ENCODE results near the gene SELENOI.

The SELENOI gene

GRCh38 chr2:26337298-26337697 lies 8.6 kb upstream of the SELENOI start:
- Histone ChIP-seq H3K79me2 (ENCODE audit: control insufficient read depth, low read length) (no peaks in the 10 kb centered on the region), H3F3A (ENCODE audit: control insufficient read depth, insufficient read depth) (no peaks in the 10 kb centered on the region; the same call in 1 of the 2 replicates), H4K20me1 (ENCODE audit: control insufficient read depth, insufficient read depth, low read depth, low read length) (no peaks in the 10 kb centered on the region), H3K36me3 (ENCODE audit: control insufficient read depth, low read length) (no peaks in the 10 kb centered on the region), H3K9me2 (replicated peaks; ENCODE audit: control insufficient read depth, low read length) (no peaks in the 10 kb centered on the region), H3K4me1 (ENCODE audit: control insufficient read depth, low read length) (no peaks in the 10 kb centered on the region), H3K4me3 (ENCODE audit: low read length) (no peak overlapping the region), H3K9me3 (ENCODE audit: control insufficient read depth, insufficient read depth, low read length) (no peaks in the 10 kb centered on the region), H3K4me2 (ENCODE audit: low read length) (no peak overlapping the region), H3K27me3 (ENCODE audit: control insufficient read depth, low read length) (0 out of 2 replicates have a peak, but pooled peaks cover 3% of the 10 kb centered on the region), H3K27ac (ENCODE audit: low read depth, low read length) (no peak overlapping the region)
- TF ChIP-seq CTCF (IDR thresholded peaks at IDR 0.05; ENCODE audit: low read depth, low read length, poor library complexity, severe bottlenecking) = no peak
- no peak for TF ChIP-seq EZH2phosphoT487 (IDR thresholded peaks at IDR 0.05; ENCODE audit: borderline replicate concordance, low read length)

GRCh38 chr2:26340831-26341230 lies 5.1 kb upstream of the SELENOI start:
- H3K9me3 ChIP-seq (ENCODE audit: control insufficient read depth, insufficient read depth, low read length) = no peaks in the 10 kb centered on the region
- TF ChIP-seq EZH2phosphoT487 (IDR thresholded peaks at IDR 0.05; ENCODE audit: borderline replicate concordance, low read length) (no peak), CTCF (IDR thresholded peaks at IDR 0.05; ENCODE audit: low read depth, low read length, poor library complexity, severe bottlenecking) (no peak)
- no peak overlapping the region for H3K27ac ChIP-seq (ENCODE audit: low read depth, low read length)

GRCh38 chr2:26344581-26345282 lies 1.2 kb upstream of the SELENOI start:
- Histone ChIP-seq H3F3A (ENCODE audit: control insufficient read depth, insufficient read depth) (peaks cover 3% of the 10 kb centered on the region), H3K4me2 (ENCODE audit: low read length) (peak overlapping the region; percentile 64), H3K4me3 (ENCODE audit: low read length) (peak overlapping the region; percentile 97), H3K27me3 (ENCODE audit: control insufficient read depth, low read length) (no peaks in the 10 kb centered on the region), H3K79me2 (ENCODE audit: control insufficient read depth, low read length) (peaks cover 64% of the 10 kb centered on the region), H3K9me2 (replicated peaks; ENCODE audit: control insufficient read depth, low read length) (no peaks in the 10 kb centered on the region), H3K36me3 (ENCODE audit: control insufficient read depth, low read length) (peaks cover 30% of the 10 kb centered on the region), H3K27ac (ENCODE audit: low read depth, low read length) (peak overlapping the region; percentile 83), H3K9me3 (ENCODE audit: control insufficient read depth, insufficient read depth, low read length) (no peaks in the 10 kb centered on the region), H3K4me1 (ENCODE audit: control insufficient read depth, low read length) (peaks cover 31% of the 10 kb centered on the region), H4K20me1 (ENCODE audit: control insufficient read depth, insufficient read depth, low read depth, low read length) (peaks cover 8% of the 10 kb centered on the region; the same call in 1 of the 2 replicates)
- no peak for TF ChIP-seq CTCF (IDR thresholded peaks at IDR 0.05; ENCODE audit: low read depth, low read length, poor library complexity, severe bottlenecking)
- TF ChIP-seq EZH2phosphoT487 (IDR thresholded peaks at IDR 0.05; ENCODE audit: borderline replicate concordance, low read length) = no peak

More at GRCh38 chr2:26340831-26341230, 5.1 kb upstream of the SELENOI start:
- no peaks in the 10 kb centered on the region; the same call in 1 of the 2 replicates for H3F3A ChIP-seq (ENCODE audit: control insufficient read depth, insufficient read depth)
- H3K4me3 ChIP-seq (ENCODE audit: low read length) = no peak overlapping the region
- H3K4me1 ChIP-seq (ENCODE audit: control insufficient read depth, low read length) = peaks cover 9% of the 10 kb centered on the region
- H3K9me2 ChIP-seq (replicated peaks; ENCODE audit: control insufficient read depth, low read length) = no peaks in the 10 kb centered on the region
- peaks cover 5% of the 10 kb centered on the region; the same call in 1 of the 2 replicates for H3K36me3 ChIP-seq (ENCODE audit: control insufficient read depth, low read length)
- no peaks in the 10 kb centered on the region for H4K20me1 ChIP-seq (ENCODE audit: control insufficient read depth, insufficient read depth, low read depth, low read length)
- H3K4me2 ChIP-seq (ENCODE audit: low read length) = no peak overlapping the region
- no peaks in the 10 kb centered on the region for H3K27me3 ChIP-seq (ENCODE audit: control insufficient read depth, low read length)
- H3K79me2 ChIP-seq (ENCODE audit: control insufficient read depth, low read length) = peaks cover 25% of the 10 kb centered on the region

All from DOHH2 (cell line).